ENCODE results near the gene SEMA6D.

Gene SEMA6D

DNA sequence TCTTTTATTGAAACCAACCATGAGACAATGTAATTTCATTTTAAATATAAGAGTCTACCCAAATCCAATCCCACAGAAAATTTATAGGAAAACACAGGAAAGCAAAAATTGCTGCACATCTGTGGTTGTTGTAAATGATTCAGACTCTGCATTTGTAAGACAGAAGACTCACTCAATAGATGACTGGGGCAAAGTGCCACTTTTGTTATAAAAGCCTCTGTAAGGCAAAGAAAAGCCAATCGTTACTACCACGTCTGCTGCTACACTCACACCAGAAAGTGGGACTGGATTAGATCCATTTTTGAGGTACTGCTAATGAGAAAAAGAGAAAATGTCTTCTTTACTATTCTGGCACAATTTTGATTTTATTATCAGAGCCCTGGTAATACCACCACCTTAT, 74.9 kb downstream of the SEMA6D start:
- no peak for DNase-seq

DNA sequence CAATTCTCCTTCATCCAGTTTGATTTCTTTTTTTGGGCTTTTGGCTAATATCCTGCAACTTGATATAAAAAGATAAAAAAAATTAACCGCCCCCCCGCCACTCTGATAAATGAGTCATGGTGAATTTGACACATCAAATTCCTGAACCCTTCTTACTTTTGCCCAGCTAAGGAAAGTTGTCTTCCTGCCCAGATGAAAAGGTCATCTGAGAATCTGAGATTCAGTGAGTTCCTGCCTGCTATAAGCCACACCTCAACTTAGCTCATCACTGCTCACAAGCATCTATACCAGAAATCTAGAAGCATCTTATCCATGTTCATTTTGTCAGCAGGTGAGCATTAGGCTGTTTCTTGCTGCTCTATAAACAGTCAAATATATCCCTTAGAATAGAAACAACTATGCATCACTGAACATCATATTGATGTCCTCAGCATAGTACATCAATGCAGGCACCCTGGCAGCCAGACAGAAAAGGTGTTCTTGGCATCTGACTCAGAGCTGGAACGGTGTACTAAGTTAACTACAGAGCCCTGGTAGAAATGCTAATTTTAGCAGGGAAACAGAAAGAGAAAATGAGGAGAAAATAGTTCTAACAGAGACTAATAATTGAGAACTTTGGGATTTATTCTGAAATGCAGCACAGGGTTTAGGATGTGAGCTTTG, 77.1 kb downstream of the SEMA6D start:
- DNase-seq = no peak

DNA sequence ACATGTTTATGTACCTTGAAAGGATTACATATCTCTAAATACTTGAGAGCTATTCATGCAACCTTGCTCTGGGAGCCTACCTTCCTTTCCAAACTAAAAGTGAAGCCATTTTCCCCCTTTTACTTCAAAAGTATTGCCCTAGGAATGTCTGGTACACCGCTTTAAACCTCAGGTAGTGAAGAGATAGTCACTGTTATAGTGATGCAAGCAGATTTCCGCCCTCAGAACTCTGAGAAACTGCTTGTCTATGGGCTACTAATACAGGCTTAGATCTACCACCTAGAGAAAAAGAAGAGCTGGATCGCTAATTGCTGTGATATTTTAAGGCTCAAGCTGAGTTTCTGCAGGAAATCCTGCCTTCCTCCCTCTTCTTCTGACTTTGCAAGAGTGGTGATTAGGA, 78.6 kb downstream of the SEMA6D start:
- DNase-seq = no peak

DNA sequence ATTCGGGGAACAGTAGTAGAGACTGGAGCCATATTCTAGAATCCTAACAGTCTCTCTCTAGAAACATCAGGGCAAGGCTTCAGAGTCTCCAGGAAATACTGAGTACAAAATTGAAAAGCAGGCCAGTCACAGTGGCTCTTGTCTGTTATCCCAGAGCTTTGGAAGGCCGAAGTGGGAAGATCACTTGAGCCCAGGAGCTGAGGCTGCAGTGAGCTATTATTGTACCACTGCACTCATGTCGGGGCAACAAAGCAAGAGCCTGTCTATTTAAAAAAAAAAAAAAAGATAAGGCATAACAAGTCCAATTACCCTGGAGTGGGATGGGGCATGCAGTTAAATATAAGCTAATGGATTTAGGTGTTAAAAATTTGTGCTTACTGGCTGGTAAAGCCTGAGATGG, 79.0 kb downstream of the SEMA6D start:
- no peak for DNase-seq

DNA sequence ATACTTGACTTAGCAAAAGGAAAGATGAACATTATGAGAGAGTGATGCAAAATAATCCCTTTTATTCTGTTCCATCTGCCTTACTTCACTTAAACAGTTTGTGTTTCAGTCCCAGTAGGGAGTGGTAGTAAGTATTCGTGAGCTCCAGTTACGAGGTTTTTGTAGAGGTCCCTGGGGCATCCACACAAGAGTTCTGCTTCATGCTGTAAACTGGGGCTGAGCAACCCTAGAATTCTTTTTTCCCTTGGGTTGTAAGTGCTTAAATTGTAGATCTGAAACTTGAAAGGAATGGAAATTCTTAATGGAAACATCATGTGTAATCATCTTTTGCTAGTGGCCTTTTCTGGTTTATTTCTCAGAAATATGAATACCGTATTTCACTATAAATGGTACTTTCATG, 79.5 kb downstream of the SEMA6D start:
- no peak for DNase-seq

- DNase-seq = no peak
These were observed 84.2 kb downstream of the SEMA6D start for GRCh38 chr15:47801522-47801921.

- DNase-seq = no peak
These were observed 84.9 kb downstream of the SEMA6D start for GRCh38 chr15:47802216-47802615.

DNA sequence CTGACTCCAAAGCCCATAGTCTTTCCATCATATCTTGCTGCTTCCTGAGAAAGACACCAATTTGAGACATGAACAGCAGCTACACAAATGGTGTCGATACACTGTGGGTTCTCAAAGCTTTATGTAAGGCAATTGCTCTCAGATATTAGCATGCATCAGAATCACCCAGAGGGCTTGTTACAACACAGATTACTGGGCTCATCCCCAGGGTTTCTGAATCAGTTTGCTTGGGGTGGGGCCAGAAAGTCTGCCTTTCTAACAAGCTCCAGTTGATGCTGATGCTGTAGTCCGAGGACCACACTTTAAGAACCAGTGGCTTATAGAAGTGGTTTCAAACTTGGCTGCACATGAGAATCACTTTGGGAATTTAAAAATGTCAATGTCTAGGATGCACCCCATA, 86.5 kb downstream of the SEMA6D start:
- no peak for DNase-seq

DNA sequence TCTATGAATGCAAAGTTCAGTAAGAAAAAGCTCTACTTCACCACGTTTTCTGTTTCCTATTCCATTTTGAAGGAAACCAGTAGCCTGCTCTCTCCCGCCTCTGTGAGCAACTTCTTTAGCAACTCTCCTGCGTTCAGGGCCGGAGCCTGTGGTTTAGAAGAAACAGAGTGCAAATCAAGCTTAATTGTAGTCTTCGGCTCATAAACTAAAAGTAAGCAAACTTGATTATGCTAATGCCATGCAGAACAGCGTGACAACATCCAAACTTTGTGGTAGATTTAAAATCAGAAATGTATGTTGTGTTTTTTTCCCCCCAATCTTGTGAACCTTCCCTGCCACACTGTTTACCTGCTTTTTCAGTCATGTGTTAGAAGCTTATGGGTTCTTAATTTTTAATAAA, 87.4 kb downstream of the SEMA6D start:
- DNase-seq = no peak

GRCh38 chr15:47806008-47806407, 88.7 kb downstream of the SEMA6D start:
- no peak for DNase-seq

- no peak for DNase-seq
These were observed 93.9 kb downstream of the SEMA6D start for GRCh38 chr15:47811172-47811571.

- DNase-seq = no peak
These were observed 95.2 kb downstream of the SEMA6D start for GRCh38 chr15:47812470-47812999.

- DNase-seq = no peak
These were observed 96.6 kb downstream of the SEMA6D start for GRCh38 chr15:47813748-47814384.

GRCh38 chr15:47814620-47815019, 97.3 kb downstream of the SEMA6D start:
- no peak for DNase-seq

- no peak for DNase-seq
These were observed 100.8 kb downstream of the SEMA6D start for GRCh38 chr15:47817969-47818548.

GRCh38 chr15:47819158-47819557, 101.9 kb downstream of the SEMA6D start:
- DNase-seq = no peak

GRCh38 chr15:47820057-47820746, 102.9 kb downstream of the SEMA6D start:
- DNase-seq = no peak

- DNase-seq = no peak
These were observed 103.5 kb downstream of the SEMA6D start for GRCh38 chr15:47820747-47821319.

- no peak for DNase-seq
These were observed 104.7 kb downstream of the SEMA6D start for GRCh38 chr15:47822048-47822447.

All from T-helper 9 cell (primary cell).